Neural crest cell (in vitro differentiated cells): ENCODE measurements around the gene NTRK1. TPM values are rescaled to one million over a fixed set of nuclear protein-coding genes. Genes with fewer than 3 reads are reported as not detected.

Experiments
- DNase-seq: peaks from one replicate; pipeline ENCODE4 v3.0.0; 2021; ENCODE audit warnings: low read depth, mixed read lengths, low spot score
- H3K27ac Mint-ChIP-seq: one replicate; pipeline ENCODE4 v1.8.0; 2021; ENCODE audit warnings: mild to moderate bottlenecking, mixed read lengths; ENCODE audit not compliant: unreplicated experiment
- H3K27me3 Mint-ChIP-seq: 2 replicates; pipeline ENCODE4 v1.8.0; 2021; ENCODE audit warnings: low read depth, mild to moderate bottlenecking, mixed read lengths
- H3K36me3 Mint-ChIP-seq: 2 replicates; pipeline ENCODE4 v1.8.0; 2021; ENCODE audit warnings: low read depth, mild to moderate bottlenecking, mixed read lengths
- H3K4me1 Mint-ChIP-seq: 2 replicates; pipeline ENCODE4 v1.8.0; 2021; ENCODE audit warnings: mixed read lengths
- H3K4me3 Mint-ChIP-seq: one replicate; pipeline ENCODE4 v1.8.0; 2021; ENCODE audit warnings: mild to moderate bottlenecking, mixed read lengths
- H3K9me3 Mint-ChIP-seq: 2 replicates; pipeline ENCODE4 v1.8.0; 2021; ENCODE audit warnings: mixed read lengths
- total RNA-seq: library from RNA; stranded (reverse); gene quantifications from 2 replicates; pipeline ENCODE4 v1.2.1, GENCODE V29; 2021
- TF ChIP-seq, protein P1 (sequence below): fragments of 200-600 bp; sonication (generic); conservative IDR thresholded peaks from 2 replicates; pipeline ENCODE4 v1.5.0; 2021; ENCODE audit warnings: antibody characterized with exemption, mild to moderate bottlenecking

Gene NTRK1
- total RNA-seq, 1 donor from 2014 or later = 0.21 TPM

DNA sequence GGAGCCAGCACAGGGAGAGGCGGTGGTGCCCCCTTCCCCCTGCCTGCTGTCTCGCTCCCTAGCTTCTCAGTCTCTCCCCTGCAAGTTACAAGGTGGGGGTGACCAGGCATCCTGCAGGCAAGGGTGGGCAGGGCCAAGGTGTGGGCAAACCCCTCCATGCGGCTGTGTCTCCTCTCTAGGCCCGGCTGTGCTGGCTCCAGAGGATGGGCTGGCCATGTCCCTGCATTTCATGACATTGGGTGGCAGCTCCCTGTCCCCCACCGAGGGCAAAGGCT, 14.6 kb downstream of the NTRK1 start:
- peaks cover 4% of the 10 kb centered on the region for H3K4me1 Mint-ChIP-seq
- DNase-seq = no peak
- no peaks in the 10 kb centered on the region for H3K36me3 Mint-ChIP-seq
- H3K4me3 Mint-ChIP-seq = no peak overlapping the region
- TF ChIP-seq, protein P1, sequence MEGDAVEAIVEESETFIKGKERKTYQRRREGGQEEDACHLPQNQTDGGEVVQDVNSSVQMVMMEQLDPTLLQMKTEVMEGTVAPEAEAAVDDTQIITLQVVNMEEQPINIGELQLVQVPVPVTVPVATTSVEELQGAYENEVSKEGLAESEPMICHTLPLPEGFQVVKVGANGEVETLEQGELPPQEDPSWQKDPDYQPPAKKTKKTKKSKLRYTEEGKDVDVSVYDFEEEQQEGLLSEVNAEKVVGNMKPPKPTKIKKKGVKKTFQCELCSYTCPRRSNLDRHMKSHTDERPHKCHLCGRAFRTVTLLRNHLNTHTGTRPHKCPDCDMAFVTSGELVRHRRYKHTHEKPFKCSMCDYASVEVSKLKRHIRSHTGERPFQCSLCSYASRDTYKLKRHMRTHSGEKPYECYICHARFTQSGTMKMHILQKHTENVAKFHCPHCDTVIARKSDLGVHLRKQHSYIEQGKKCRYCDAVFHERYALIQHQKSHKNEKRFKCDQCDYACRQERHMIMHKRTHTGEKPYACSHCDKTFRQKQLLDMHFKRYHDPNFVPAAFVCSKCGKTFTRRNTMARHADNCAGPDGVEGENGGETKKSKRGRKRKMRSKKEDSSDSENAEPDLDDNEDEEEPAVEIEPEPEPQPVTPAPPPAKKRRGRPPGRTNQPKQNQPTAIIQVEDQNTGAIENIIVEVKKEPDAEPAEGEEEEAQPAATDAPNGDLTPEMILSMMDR = no peak
- peaks cover 16% of the 10 kb centered on the region for H3K27me3 Mint-ChIP-seq
- no peaks in the 10 kb centered on the region for H3K9me3 Mint-ChIP-seq
- H3K27ac Mint-ChIP-seq = no peak overlapping the region

DNA sequence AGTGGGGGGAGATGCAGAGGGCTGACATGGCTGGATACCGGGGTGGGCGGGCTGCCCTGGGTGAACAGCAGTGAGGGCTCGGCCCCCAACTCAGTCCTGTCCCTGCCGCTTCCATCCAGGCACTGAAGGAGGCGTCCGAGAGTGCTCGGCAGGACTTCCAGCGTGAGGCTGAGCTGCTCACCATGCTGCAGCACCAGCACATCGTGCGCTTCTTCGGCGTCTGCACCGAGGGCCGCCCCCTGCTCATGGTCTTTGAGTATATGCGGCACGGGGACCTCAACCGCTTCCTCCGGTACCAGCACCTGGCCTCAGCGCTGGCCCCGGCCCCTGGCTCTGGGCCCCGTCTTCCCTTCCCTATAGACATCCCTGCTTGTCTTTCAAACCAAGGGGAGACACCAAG, 15.6 kb downstream of the NTRK1 start:
- Mint-ChIP-seq H3K27me3 (peaks cover 20% of the 10 kb centered on the region), H3K4me1 (peaks cover 4% of the 10 kb centered on the region), H3K27ac (no peak overlapping the region), H3K9me3 (no peaks in the 10 kb centered on the region), H3K4me3 (no peak overlapping the region), H3K36me3 (no peaks in the 10 kb centered on the region)
- TF ChIP-seq, protein P1 = peak; percentile 29
- no peak for DNase-seq

- Mint-ChIP-seq H3K27ac (no peak overlapping the region), H3K9me3 (no peaks in the 10 kb centered on the region), H3K4me1 (peaks cover 4% of the 10 kb centered on the region), H3K36me3 (no peaks in the 10 kb centered on the region), H3K27me3 (peaks cover 20% of the 10 kb centered on the region), H3K4me3 (no peak overlapping the region)
- TF ChIP-seq, protein P1 = no peak
- no peak for DNase-seq
These were observed 16.9 kb downstream of the NTRK1 start for GRCh38 chr1:156877433-156878170.

- H3K4me3 Mint-ChIP-seq = no peak overlapping the region
- H3K27me3 Mint-ChIP-seq = peaks cover 34% of the 10 kb centered on the region
- TF ChIP-seq, protein P1 = no peak
- peaks cover 2% of the 10 kb centered on the region for H3K4me1 Mint-ChIP-seq
- no peaks in the 10 kb centered on the region for H3K9me3 Mint-ChIP-seq
- DNase-seq = no peak
- no peak overlapping the region for H3K27ac Mint-ChIP-seq
- no peaks in the 10 kb centered on the region for H3K36me3 Mint-ChIP-seq
These were observed 19.2 kb downstream of the NTRK1 start for GRCh38 chr1:156879876-156880275.

DNA sequence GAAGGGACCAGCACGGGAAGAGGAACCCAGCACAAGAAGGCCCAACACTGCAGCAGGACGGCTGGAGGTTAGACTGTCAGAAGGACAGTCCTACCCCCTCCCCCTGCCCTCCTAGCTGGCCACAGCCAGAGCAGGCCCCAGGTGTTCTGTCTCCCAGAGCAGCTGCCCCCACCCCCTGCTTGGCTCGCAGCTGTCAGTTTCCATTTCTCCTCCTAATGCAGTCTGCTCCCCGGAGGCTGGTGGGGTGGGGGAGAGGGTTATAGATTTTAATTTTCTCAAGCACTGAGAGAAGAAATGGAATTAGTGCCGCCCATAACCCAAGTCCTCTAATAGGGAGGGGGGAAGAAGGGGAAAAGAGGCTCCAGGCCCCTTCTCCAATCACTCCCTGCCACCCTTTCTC, 19.8 kb downstream of the NTRK1 start:
- H3K9me3 Mint-ChIP-seq = no peaks in the 10 kb centered on the region
- peaks cover 39% of the 10 kb centered on the region for H3K27me3 Mint-ChIP-seq
- no peak overlapping the region for H3K4me3 Mint-ChIP-seq
- no peaks in the 10 kb centered on the region for H3K36me3 Mint-ChIP-seq
- DNase-seq = no peak
- TF ChIP-seq, protein P1 = no peak
- H3K27ac Mint-ChIP-seq = no peak overlapping the region
- H3K4me1 Mint-ChIP-seq = no peaks in the 10 kb centered on the region
